ENCODE measurements around the gene TPP2.

TPP2 gene

DNA sequence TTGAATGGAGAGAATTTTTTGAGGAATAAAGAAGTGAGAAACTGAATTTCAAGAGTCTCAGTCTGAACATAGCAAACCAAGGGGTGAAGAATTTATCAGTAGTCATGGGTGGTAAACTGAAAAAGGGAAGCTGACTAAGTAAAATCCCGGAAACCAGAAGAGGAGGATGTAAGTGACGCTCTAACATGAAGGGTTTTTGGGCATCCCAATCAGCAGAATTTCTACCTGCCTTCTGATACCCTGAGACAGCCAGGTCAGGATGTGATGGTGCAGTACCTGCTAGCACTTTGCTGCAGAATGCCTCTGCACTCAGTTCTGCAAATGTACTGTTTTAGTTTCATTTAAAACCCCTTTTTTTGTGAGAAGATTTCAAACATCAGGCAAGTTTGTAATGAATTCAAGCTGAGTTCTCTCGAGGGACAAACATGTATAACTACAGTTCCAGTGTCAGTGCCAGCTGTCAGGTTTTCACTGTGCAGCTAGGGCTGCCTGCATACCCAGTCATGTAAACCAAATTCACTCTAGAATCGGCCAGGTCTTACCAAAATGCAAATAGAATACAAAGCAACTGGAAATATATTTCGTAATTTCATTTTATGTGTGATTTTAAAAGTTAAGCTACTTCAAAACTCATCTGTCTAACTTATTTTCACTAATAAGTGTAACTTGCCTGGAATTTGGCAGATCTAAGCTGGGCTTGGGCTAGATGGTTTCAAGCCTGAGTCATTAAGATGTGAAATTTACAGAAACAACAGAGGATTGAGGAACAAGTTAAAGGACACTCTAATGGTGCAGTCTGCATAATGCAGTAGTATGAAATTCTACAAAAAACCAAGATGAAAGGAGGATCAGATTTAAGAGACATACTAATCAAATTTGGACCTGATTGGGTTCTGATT is 84.3 kb downstream of the TPP2 start:
- Histone ChIP-seq H3K27ac (ENCODE audit: low read depth, low read length) (no peak overlapping the region), H2AFZ (ENCODE audit: low read depth, low read length, severe bottlenecking) (no peak overlapping the region), H3K9me2 (replicated peaks; ENCODE audit: insufficient read depth, low read length) (no peaks in the 10 kb centered on the region), H3K79me2 (ENCODE audit: insufficient read depth, low read length) (no peaks in the 10 kb centered on the region), H3K27me3 (ENCODE audit: low read length) (no peaks in the 10 kb centered on the region), H3F3A (ENCODE audit: insufficient read depth) (peaks cover 8% of the 10 kb centered on the region), H3K4me2 (ENCODE audit: low read depth, low read length, poor library complexity, severe bottlenecking) (no peak overlapping the region), H3K9me3 (ENCODE audit: insufficient read depth, low read length) (no peaks in the 10 kb centered on the region), H3K4me3 (ENCODE audit: insufficient read depth, low read length, poor library complexity, severe bottlenecking) (no peak overlapping the region), H3K36me3 (ENCODE audit: low read length) (peaks cover 33% of the 10 kb centered on the region), H3K9ac (ENCODE audit: low read length) (no peak overlapping the region), H4K20me1 (ENCODE audit: low read depth, low read length) (0 out of 2 replicates have a peak, but pooled peaks cover 4% of the 10 kb centered on the region)
- TF ChIP-seq EZH2phosphoT487 (conservative IDR thresholded peaks at IDR 0.05; ENCODE audit: low read length): no peak
- no peak for TF ChIP-seq CTCF (IDR thresholded peaks at IDR 0.05; ENCODE audit: insufficient read depth, low read length, poor library complexity, severe bottlenecking)

DNA sequence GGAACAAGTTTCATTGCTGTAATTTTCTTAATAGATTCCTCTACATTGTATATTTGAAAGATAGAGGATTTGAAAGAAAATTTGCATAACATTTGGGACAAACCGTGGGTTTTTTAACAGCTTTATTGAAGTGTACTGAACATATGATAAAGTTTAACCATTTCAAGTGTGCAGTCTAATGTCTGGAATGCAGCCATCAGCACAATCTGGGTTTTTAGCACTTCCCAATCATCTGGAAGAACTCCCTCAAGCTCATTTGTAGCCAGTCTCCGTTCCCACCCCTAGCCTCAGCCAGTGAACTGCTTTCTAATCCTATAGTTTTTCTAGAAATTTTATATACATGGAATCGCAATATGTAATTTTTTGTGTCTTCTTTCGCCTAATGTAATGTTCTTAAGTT is 85.4 kb downstream of the TPP2 start:
- no peak overlapping the region for H3K9ac ChIP-seq (ENCODE audit: low read length)
- H2AFZ ChIP-seq (ENCODE audit: low read depth, low read length, severe bottlenecking): no peak overlapping the region
- no peak overlapping the region for H3K27ac ChIP-seq (ENCODE audit: low read depth, low read length)
- H3K9me3 ChIP-seq (ENCODE audit: insufficient read depth, low read length): no peaks in the 10 kb centered on the region
- 0 out of 2 replicates have a peak, but pooled peaks cover 4% of the 10 kb centered on the region for H4K20me1 ChIP-seq (ENCODE audit: low read depth, low read length)
- no peaks in the 10 kb centered on the region for H3K27me3 ChIP-seq (ENCODE audit: low read length)
- H3K4me3 ChIP-seq (ENCODE audit: insufficient read depth, low read length, poor library complexity, severe bottlenecking): no peak overlapping the region
- H3K79me2 ChIP-seq (ENCODE audit: insufficient read depth, low read length): no peaks in the 10 kb centered on the region
- H3K9me2 ChIP-seq (replicated peaks; ENCODE audit: insufficient read depth, low read length): no peaks in the 10 kb centered on the region
- peaks cover 3% of the 10 kb centered on the region; the same call in 1 of the 2 replicates for H3F3A ChIP-seq (ENCODE audit: insufficient read depth)
- TF ChIP-seq CTCF (IDR thresholded peaks at IDR 0.05; ENCODE audit: insufficient read depth, low read length, poor library complexity, severe bottlenecking) (no peak), EZH2phosphoT487 (conservative IDR thresholded peaks at IDR 0.05; ENCODE audit: low read length) (no peak)
- H3K4me2 ChIP-seq (ENCODE audit: low read depth, low read length, poor library complexity, severe bottlenecking): no peak overlapping the region
- peaks cover 24% of the 10 kb centered on the region for H3K36me3 ChIP-seq (ENCODE audit: low read length)

- no peak for TF ChIP-seq EZH2phosphoT487 (conservative IDR thresholded peaks at IDR 0.05; ENCODE audit: low read length)
- TF ChIP-seq CTCF (IDR thresholded peaks at IDR 0.05; ENCODE audit: insufficient read depth, low read length, poor library complexity, severe bottlenecking): no peak
- Histone ChIP-seq H3K9me2 (replicated peaks; ENCODE audit: insufficient read depth, low read length) (no peaks in the 10 kb centered on the region), H3K27ac (ENCODE audit: low read depth, low read length) (no peak overlapping the region), H3K9ac (ENCODE audit: low read length) (no peak overlapping the region), H3K79me2 (ENCODE audit: insufficient read depth, low read length) (no peaks in the 10 kb centered on the region), H3K36me3 (ENCODE audit: low read length) (peaks cover 19% of the 10 kb centered on the region), H3K4me3 (ENCODE audit: insufficient read depth, low read length, poor library complexity, severe bottlenecking) (no peak overlapping the region), H2AFZ (ENCODE audit: low read depth, low read length, severe bottlenecking) (no peak overlapping the region), H3K9me3 (ENCODE audit: insufficient read depth, low read length) (no peaks in the 10 kb centered on the region), H3F3A (ENCODE audit: insufficient read depth) (peaks cover 3% of the 10 kb centered on the region; the same call in 1 of the 2 replicates), H3K4me2 (ENCODE audit: low read depth, low read length, poor library complexity, severe bottlenecking) (no peak overlapping the region), H3K27me3 (ENCODE audit: low read length) (no peaks in the 10 kb centered on the region), H4K20me1 (ENCODE audit: low read depth, low read length) (0 out of 2 replicates have a peak, but pooled peaks cover 2% of the 10 kb centered on the region)
Measured at GRCh38 chr13:102682727-102683126, 85.9 kb downstream of the TPP2 start.

Measured in SU-DHL-6 (cell line).